ENCODE data around the gene MEN1. TPM values are rescaled to one million over a fixed set of nuclear protein-coding genes. Genes with fewer than 3 reads are reported as not detected.

Gene MEN1
- 10 to 100 TPM; 17.2 to 26.3 TPM for total RNA-seq

DNA sequence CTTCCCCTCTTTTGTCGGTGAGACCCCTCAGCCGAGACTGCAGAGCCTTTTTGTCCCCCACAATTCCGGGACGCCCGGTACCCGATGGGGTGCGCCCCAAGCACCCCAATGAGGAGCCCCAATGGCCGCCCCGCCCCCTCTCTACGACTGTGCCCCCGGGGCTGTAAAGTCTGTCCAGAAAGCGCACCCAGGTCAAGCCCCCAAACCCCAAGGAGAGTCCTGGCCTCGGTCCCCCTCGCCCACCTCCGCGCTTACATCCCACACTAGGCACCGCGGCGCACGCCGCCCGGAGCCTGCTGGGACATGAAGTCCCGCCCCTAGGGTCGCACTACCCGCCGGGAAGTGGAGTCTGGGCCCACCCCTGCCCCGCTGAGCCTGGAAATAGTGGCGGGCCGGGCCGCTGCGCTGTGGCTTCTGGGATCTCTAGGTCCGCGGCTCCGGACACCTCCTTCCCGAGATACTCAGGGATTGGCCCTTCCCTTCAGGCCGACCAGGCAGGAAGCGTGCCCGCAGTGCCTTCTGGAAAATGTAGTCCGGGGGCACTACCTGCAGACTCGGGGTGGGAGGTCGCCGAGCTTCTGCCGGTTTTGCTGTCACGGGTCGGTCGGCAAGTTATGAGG, at the start of gene MEN1:
MEN1 (minus strand) TSS at position 281 of the 620 bp plus-strand sequence. CDS start 442 bp downstream, outside the sequence.

DNA sequence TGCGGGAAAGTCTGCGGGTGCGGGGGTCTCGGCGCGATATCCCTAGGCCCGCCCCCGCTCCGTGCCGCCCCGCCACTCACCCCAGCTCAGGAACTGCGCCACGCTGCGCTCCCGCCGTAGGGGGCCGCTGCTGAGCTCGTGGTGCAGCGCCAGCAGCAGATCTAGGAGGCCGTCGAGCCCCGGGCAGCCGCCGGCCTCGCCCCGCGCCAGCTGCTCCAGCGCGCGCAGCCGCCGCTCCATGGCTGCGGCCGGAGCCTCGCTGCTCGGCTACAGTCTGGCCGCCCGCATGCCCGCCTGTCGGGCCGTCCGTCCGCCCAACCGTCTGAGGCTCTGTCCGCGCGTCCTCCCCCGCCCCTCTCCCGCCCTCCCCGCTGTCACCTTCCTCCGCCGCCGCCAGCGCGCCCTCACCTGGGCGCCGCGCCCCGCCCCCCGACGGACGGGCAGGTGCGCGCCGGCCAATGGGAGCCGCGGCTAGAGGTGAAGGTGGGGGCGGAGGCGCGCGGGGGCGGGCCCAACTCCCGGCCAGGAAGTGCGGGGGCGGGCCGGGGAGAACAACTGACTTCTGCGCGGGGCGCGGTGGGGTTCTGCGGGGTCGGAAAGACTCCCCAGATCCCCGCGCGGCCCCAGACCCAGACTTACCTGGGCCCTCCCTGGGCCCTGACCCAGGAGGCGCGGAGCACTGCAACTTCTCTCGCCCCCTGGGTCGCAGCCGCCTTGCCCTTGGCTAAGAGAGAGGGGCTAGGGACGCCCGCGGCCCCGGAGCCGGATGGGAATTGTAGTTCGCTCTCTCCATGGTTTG, 34.2 kb upstream of the MEN1 start, which contains the start of gene CDC42BPG:
CDC42BPG (minus strand) TSS at position 324 of the 799 bp plus-strand sequence; CDS start at position 240, 84 bp downstream.

GRCh38 chr11:64803158-64803845, 7.0 kb downstream of the MEN1 start, which contains the start of gene MAP4K2:
TSS of gene MAP4K2 (minus strand) at chr11:64803214. CDS start at chr11:64803149, 65 bp downstream.

GRCh38 chr11:64778473-64779298, 31.7 kb downstream of the MEN1 start, which contains the start of gene SF1:
TSS of gene SF1 (minus strand) at chr11:64778542. CDS start at chr11:64778392, 150 bp downstream.

GRCh38 chr11:64759722-64760719, 50.3 kb downstream of the MEN1 start, which contains the start of gene PYGM:
TSS of gene PYGM (minus strand) at chr11:64759974. CDS start at chr11:64759898, 76 bp downstream.

Other genes with a start within 250 kb of the MEN1 start
- not detected for gene SLC22A12, start 219.3 kb downstream of the MEN1 start, total RNA-seq
- under 1 TPM; 0.33 to 0.69 TPM for gene NRXN2, start 87.4 kb downstream of the MEN1 start, total RNA-seq
- gene RASGRP2, start 66.4 kb downstream of the MEN1 start, total RNA-seq: not detected
- gene PYGM, start 50.6 kb downstream of the MEN1 start, total RNA-seq: under 1 TPM; 0.33 to 0.34 TPM
- 100 to 1,000 TPM in 1 of 2 donors, 10 to 100 TPM in 1; 95.7 to 122 TPM for gene SF1, start 32.0 kb downstream of the MEN1 start, total RNA-seq
- 10 to 100 TPM; 11.4 to 17.3 TPM for gene MAP4K2, start 7.3 kb downstream of the MEN1 start, total RNA-seq
- under 1 TPM; under 0.01 to 1.00 TPM for gene CDC42BPG, start 34.1 kb upstream of the MEN1 start, total RNA-seq
- 10 to 100 TPM; 16.2 to 49.0 TPM for gene EHD1, start 68.1 kb upstream of the MEN1 start, total RNA-seq
- gene ATG2A, start 106.7 kb upstream of the MEN1 start, total RNA-seq: 10 to 100 TPM; 22.3 to 58.5 TPM
- 10 to 100 TPM in 1 of 2 donors, 1 to 10 TPM in 1; 9.0 to 29.9 TPM for gene PPP2R5B, start 114.1 kb upstream of the MEN1 start, total RNA-seq
- not detected for gene GPHA2, start 125.3 kb upstream of the MEN1 start, total RNA-seq
- gene MAJIN, start 161.6 kb upstream of the MEN1 start, total RNA-seq: not detected
- gene BATF2, start 186.4 kb upstream of the MEN1 start, total RNA-seq: 10 to 100 TPM; 10.7 to 29.0 TPM
- gene ARL2, start 203.6 kb upstream of the MEN1 start, total RNA-seq: 100 to 1,000 TPM; 112 to 138 TPM
- gene SNX15, start 216.9 kb upstream of the MEN1 start, total RNA-seq: 1 to 10 TPM; 9.3 to 9.6 TPM
- 10 to 100 TPM; 10.3 to 25.0 TPM for gene SAC3D1, start 230.7 kb upstream of the MEN1 start, total RNA-seq
- 10 to 100 TPM in 1 of 2 donors, 1 to 10 TPM in 1; 5.7 to 11.7 TPM for gene NAALADL1, start 248.0 kb upstream of the MEN1 start, total RNA-seq

Data from melanocyte of skin (primary cell).